Superior temporal gyrus (tissue), 1 donor: Measurements from ENCODE around the gene SULT4A1.
A peak's percentile ranks its signal among the peaks of the same experiment; 100 is the strongest.
"Not testable (repeated sequence)": the region's sequence is repeated elsewhere in the genome, so short reads cannot be mapped to it uniquely, and the experiment has no call there.

Source experiments
- DNase-seq: peaks from one replicate; pipeline ENCODE4 v3.0.0-alpha.2; 2016; ENCODE audit errors: extremely low spot score

Gene SULT4A1

DNA sequence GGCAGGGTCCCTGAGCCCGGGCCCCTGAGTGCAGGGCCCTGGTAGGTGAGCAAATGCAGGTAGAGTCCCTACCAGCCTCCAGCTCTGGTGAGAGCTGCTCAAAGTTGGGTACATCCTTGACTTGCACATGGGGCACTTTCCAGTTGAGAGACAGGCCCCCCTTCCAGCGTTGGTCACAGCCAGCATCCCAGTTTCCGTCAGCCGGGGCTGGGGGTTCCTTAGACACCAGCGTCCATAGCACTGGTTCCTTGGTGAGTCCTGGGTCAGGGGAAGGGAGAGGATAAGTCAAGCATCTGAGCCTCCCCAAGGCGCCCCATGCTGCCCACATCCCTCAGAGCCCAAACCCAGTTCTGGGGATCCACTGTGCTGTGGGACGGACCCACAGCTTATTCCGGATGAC, 23.9 kb upstream of the SULT4A1 start:
- DNase-seq = no peak

GRCh38 chr22:43885786-43886185, 23.5 kb upstream of the SULT4A1 start:
- DNase-seq = no peak

GRCh38 chr22:43885319-43885671, 23.0 kb upstream of the SULT4A1 start:
- no peak for DNase-seq

DNA sequence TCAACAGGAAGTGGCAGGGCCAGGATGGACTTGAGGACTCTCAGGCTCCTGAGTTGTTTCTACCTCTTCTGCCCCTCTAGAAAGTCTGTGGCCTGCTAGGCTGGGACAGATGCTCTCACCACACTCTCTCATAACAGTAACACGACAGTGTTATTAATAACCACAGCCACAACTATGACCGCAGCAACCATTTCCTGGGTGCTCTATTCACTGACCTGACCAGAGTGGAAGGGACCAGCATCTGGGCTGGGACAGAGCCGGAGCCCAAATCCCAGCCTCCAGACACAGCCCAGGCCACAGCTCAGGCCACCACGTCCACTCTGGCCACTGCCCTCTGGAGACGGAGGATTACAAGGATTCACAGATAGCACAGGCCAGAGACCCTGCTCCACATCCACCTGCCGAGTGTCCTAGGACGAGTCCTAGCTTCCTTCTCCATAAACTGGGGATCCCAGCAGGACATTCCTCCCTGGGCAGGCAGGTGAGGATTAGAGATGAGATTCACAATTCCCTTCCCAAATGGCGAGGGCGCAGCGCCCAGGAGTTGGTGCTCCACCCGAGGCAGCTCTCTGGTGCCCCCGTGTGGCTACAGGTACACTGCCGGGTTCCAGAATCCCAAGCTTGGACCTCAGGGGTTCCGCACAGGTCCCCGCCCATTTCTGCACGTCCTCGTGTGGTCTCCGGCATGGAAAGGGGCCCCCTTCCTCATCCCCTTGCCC, 22.4 kb upstream of the SULT4A1 start:
- DNase-seq = peak; percentile 39

DNA sequence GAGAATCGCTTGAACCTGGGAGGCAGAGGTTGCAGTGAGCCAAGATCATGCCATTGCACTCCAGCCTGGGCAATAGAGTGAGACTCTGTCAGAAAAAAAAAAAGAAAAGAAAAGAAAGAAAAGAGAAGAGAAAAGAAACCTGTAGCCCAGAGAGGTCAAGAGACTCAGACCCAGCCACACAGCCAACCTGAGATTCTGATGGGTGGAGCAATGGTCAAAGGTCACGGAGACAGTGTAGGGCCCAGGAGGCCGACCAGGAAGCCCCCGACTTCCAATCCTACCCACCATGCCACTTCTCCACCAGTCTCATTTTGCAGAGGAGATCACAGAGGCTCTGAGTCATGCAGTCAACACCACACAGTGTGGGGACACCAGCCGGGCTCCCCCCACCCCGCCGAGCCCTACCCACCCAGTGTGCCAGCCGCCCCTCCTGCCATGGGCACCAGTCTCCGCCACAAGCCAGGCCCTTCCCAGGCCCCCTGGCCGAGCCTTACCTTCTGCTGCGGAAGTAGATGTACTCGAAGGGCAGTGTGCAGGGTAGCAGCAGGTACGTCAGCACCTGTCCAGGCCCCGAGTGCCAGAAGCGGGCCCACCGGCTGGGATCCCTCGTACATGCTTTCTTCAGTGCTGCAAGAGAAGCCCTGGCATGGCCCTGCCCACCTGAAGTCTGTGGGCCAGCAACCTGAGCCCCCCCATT, 21.6 kb upstream of the SULT4A1 start:
- no peak for DNase-seq

DNA sequence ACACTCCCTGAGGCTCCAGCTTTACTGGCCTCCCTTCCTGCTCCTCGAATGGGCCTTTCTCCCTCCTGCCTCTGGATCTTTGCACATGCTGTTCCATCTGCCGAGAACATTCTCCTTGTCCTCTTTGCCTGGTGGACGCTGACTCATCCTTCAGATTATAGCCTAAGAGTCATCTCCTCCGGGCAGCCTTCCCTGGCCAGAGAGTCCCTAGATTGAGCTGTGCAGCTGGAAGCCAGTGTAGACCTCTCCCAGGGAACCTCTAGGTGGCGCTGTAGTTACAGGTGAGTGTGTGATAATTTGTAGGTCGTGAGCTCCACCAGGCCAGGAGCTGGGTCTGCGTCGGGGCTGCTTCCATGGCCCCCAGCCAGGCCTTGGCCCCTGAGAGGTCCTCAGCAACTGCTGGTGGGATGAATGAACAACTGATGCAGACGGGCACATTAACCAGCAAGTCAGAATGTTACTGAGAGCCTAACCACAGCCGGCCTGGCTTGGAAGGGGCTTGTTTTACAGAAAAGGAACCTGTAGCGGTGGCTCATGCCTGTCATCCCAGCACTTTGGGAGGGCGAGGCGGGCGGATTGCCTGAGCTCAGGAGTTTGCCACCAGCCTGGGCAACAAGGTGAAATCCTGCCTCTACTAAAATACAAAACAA, 20.8 kb upstream of the SULT4A1 start:
- peak; percentile 44 for DNase-seq

- DNase-seq = no peak
These were observed 19.9 kb upstream of the SULT4A1 start for GRCh38 chr22:43882122-43882767.

- no peak for DNase-seq
These were observed 19.1 kb upstream of the SULT4A1 start for GRCh38 chr22:43881091-43882061.

- no peak for DNase-seq
These were observed 18.3 kb upstream of the SULT4A1 start for GRCh38 chr22:43880541-43880991.

DNA sequence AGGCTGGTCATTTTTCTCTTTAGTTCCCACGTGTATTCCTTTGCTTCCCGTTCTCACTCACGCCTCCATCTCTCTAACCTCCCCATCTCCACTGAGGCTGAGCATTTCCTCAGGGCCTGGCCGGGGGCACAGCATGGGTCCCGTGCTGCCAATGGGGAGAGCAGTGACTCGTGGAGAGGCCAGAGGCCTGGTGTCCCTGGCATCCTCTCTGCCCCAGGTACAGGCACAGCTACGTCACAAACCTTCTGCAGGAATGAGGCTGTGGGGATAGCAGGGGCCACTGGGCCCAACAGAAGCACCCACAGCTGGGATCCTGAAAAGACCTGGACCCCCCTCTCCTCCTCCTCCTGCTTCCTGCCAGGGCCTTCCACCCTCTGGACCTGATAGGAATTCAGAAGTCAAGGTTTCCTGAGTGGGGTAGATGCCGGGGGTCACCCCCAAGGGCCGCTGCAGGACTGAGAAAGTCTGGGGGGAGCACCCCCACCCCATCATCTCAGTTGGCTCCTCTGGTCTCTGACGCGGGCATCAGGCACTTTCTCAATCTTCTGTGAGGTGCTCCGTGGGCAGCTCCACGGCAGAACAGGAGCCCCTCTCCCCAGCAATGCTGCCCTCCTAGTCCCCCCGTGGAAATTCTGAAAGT, 17.7 kb upstream of the SULT4A1 start:
- DNase-seq = no peak

GRCh38 chr22:43878831-43879550, 16.7 kb upstream of the SULT4A1 start:
- DNase-seq = no peak

GRCh38 chr22:43878079-43878795, 15.9 kb upstream of the SULT4A1 start:
- DNase-seq = no peak

- no peak for DNase-seq
These were observed 14.7 kb upstream of the SULT4A1 start for GRCh38 chr22:43876866-43877509.

GRCh38 chr22:43869799-43870198, 7.5 kb upstream of the SULT4A1 start:
- no peak for DNase-seq

DNA sequence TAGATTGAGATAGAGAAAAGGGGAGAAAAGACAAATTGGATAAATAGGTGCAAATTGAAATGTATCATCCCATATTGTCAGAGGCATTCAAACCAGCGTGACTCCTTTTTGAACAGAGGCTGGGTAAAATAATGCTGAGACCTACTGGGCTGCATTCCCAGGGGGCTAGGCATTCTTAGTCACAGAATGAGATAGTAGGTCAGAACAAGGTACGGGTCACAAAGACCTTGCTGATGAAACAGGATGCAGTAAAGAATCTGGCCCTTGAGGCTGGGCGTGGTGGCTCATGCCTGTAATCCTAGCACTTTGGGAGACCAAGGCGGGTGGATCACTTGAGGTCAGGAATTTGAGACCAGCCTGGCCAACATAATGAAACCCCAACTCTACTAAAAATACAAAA, 6.7 kb upstream of the SULT4A1 start:
- DNase-seq = not testable (repeated sequence)

DNA sequence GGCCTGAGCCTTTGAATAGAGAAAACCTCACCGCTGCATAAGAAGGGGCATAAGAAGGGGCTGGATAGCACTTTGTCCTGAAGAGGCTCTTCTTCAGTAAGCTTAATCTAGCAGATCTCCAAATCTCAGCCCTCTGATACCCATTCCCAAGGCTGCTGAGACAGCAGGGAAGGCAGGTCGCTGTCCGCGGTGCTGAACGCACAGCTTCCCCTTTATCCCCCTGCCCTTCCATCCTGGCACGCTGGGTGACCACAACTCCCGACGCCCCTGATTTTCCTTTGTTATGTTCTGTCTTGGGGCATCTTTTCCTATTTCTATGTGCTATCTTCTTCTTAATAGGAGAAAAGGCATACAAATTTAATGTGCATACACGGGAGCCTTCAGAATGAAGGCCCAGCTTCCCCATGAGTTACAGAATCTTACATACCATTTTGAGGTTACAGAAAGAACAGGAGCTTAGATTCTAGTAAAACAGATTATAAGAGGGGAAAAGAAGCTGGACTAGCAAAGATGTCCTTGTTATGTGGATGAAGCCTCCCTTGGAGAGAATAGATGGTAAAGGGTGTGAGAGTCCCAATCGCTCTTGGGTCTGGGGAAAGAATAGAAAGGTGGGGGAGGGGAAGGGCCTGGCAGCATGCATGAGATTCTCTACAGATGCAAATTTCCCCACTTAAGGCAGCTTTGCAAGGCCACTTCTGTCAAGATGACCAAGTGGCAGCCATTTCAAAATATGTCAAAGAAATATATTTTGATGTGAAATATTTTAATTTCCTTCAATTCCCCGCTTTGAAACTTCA, 5.7 kb upstream of the SULT4A1 start:
- DNase-seq = no peak

GRCh38 chr22:43862882-43863202, 529 bp upstream of the SULT4A1 start:
- DNase-seq = no peak

DNA sequence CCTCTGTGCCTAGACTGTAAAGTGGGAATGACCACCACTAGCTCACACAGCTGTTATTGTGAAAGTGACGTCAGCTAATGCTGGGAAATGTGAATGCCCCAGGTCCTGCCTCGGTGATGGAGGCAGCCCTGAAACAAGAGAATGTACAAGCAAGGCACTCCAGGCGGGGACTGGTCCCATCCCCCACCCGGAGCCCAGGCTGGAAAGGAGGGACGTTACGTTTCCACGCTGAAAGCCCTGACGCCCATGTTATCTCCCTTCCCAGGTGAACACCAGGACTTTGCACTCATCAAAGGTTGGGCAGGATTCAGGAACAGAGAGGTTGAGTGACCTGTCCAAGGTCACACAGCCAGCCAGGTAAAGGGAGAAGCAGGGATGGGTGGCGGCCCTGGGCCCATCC, 784 bp downstream of the SULT4A1 start:
- no peak for DNase-seq
